ENCODE measurements around the gene CTTNBP2NL.
"Not testable (repeated sequence)": the region's sequence is repeated elsewhere in the genome, so short reads cannot be mapped to it uniquely, and the experiment has no call there.

Gene CTTNBP2NL

GRCh38 chr1:112470324-112470723, 74.3 kb downstream of the CTTNBP2NL start:
- not testable (repeated sequence) for DNase-seq

- DNase-seq: no peak
Observed at GRCh38 chr1:112470966-112471365, 75.0 kb downstream of the CTTNBP2NL start.

GRCh38 chr1:112472142-112472541, 76.1 kb downstream of the CTTNBP2NL start:
- no peak for DNase-seq

GRCh38 chr1:112477550-112477949, 81.5 kb downstream of the CTTNBP2NL start:
- DNase-seq: no peak

GRCh38 chr1:112478314-112478713, 82.3 kb downstream of the CTTNBP2NL start:
- no peak for DNase-seq

- not testable (repeated sequence) for DNase-seq
Observed at GRCh38 chr1:112486063-112486462, 90.0 kb downstream of the CTTNBP2NL start.

GRCh38 chr1:112487686-112488085, 91.7 kb downstream of the CTTNBP2NL start:
- not testable (repeated sequence) for DNase-seq

- no peak for DNase-seq
Observed at GRCh38 chr1:112488141-112488540, 92.1 kb downstream of the CTTNBP2NL start.

GRCh38 chr1:112492076-112492475, 96.1 kb downstream of the CTTNBP2NL start:
- no peak for DNase-seq

GRCh38 chr1:112493351-112493750, 97.3 kb downstream of the CTTNBP2NL start:
- DNase-seq: no peak

GRCh38 chr1:112496290-112496689, 100.3 kb downstream of the CTTNBP2NL start:
- no peak for DNase-seq

GRCh38 chr1:112501810-112502641, 106.0 kb downstream of the CTTNBP2NL start:
- peak; percentile 66 for DNase-seq

- DNase-seq: no peak
Observed at GRCh38 chr1:112502826-112503225, 106.8 kb downstream of the CTTNBP2NL start.

- DNase-seq: no peak
Observed at GRCh38 chr1:112504001-112504660, 108.1 kb downstream of the CTTNBP2NL start.

- DNase-seq: no peak
Observed at GRCh38 chr1:112504661-112505399, 108.8 kb downstream of the CTTNBP2NL start.

- no peak for DNase-seq
Observed at GRCh38 chr1:112505400-112505785, 109.4 kb downstream of the CTTNBP2NL start.

GRCh38 chr1:112505878-112506277, 109.9 kb downstream of the CTTNBP2NL start:
- no peak for DNase-seq

GRCh38 chr1:112506306-112506705, 110.3 kb downstream of the CTTNBP2NL start:
- no peak for DNase-seq

GRCh38 chr1:112506731-112507130, 110.7 kb downstream of the CTTNBP2NL start:
- no peak for DNase-seq

- DNase-seq: no peak
Observed at GRCh38 chr1:112507336-112507735, 111.3 kb downstream of the CTTNBP2NL start.

- DNase-seq: peak; percentile 28
Observed at GRCh38 chr1:112507921-112508277, 111.9 kb downstream of the CTTNBP2NL start.

- peak; percentile 68 for DNase-seq
Observed at GRCh38 chr1:112508278-112509004, 112.4 kb downstream of the CTTNBP2NL start, which contains the start of gene WNT2B. Gene WNT2B (plus strand): TSS chr1:112508965. CDS start chr1:112509263, 298 bp downstream.
